Type B pancreatic cell (in vitro differentiated cells): ENCODE measurements around the gene BCL11B. TPM values are rescaled to one million over a fixed set of nuclear protein-coding genes. Genes with fewer than 3 reads are reported as not detected.

ENCODE experiments used
- DNase-seq: peaks from one replicate; pipeline ENCODE4 v3.0.0; 2021; ENCODE audit warnings: mixed read lengths; ENCODE audit not compliant: unreplicated experiment; ENCODE audit errors: extremely low spot score
- H3K27ac Mint-ChIP-seq: 2 replicates; pipeline ENCODE4 v1.8.0; 2021; ENCODE audit warnings: mild to moderate bottlenecking, mixed read lengths
- H3K27me3 Mint-ChIP-seq: 2 replicates; pipeline ENCODE4 v1.8.0; 2021; ENCODE audit warnings: mixed read lengths
- H3K36me3 Mint-ChIP-seq: 2 replicates; pipeline ENCODE4 v1.8.0; 2021; ENCODE audit warnings: mixed read lengths
- H3K4me1 Mint-ChIP-seq: one replicate; pipeline ENCODE4 v1.8.0; 2021; ENCODE audit warnings: mixed read lengths; ENCODE audit not compliant: unreplicated experiment
- H3K4me3 Mint-ChIP-seq: 2 replicates; pipeline ENCODE4 v1.8.0; 2021; ENCODE audit warnings: mild to moderate bottlenecking, mixed read lengths
- H3K9me3 Mint-ChIP-seq: 2 replicates; pipeline ENCODE4 v1.8.0; 2021; ENCODE audit warnings: mixed read lengths
- CTCF ChIP-seq: fragments of 200-600 bp; sonication (generic); conservative IDR thresholded peaks from 2 replicates; pipeline ENCODE4 v1.5.0; 2021; ENCODE audit warnings: antibody characterized with exemption, mild to moderate bottlenecking
- total RNA-seq: library from RNA; stranded (reverse); gene quantifications from 2 replicates; pipeline ENCODE4 v1.2.1, GENCODE V29; 2021; ENCODE audit warnings: low replicate concordance

Gene BCL11B
- total RNA-seq, 1 donor from 2014 or later, result 11.4 TPM

GRCh38 chr14:99179506-99179905 lies 92.5 kb downstream of the BCL11B start:
- Mint-ChIP-seq H3K27ac (peak overlapping the region; percentile 68), H3K27me3 (no peaks in the 10 kb centered on the region), H3K4me3 (no peak overlapping the region), H3K9me3 (no peaks in the 10 kb centered on the region), H3K36me3 (peaks cover 14% of the 10 kb centered on the region), H3K4me1 (peaks cover 33% of the 10 kb centered on the region)
- no peak for TF ChIP-seq CTCF
- DNase-seq, result no peak

- H3K27ac Mint-ChIP-seq, result peak overlapping the region; percentile 78
Observed at GRCh38 chr14:99177886-99178835, 93.8 kb downstream of the BCL11B start.

GRCh38 chr14:99177046-99177655 lies 94.8 kb downstream of the BCL11B start:
- DNase-seq, result no peak
- peaks cover 12% of the 10 kb centered on the region for H3K36me3 Mint-ChIP-seq
- no peaks in the 10 kb centered on the region for H3K9me3 Mint-ChIP-seq
- TF ChIP-seq CTCF, result no peak
- H3K4me1 Mint-ChIP-seq, result peaks cover 33% of the 10 kb centered on the region
- no peaks in the 10 kb centered on the region for H3K27me3 Mint-ChIP-seq
- H3K4me3 Mint-ChIP-seq, result no peak overlapping the region
- peak overlapping the region; percentile 78 for H3K27ac Mint-ChIP-seq

More at GRCh38 chr14:99177886-99178835, 93.8 kb downstream of the BCL11B start:
- Mint-ChIP-seq H3K27me3 (no peaks in the 10 kb centered on the region), H3K9me3 (no peaks in the 10 kb centered on the region), H3K36me3 (peaks cover 12% of the 10 kb centered on the region), H3K4me1 (peaks cover 33% of the 10 kb centered on the region), H3K4me3 (peak overlapping the region; percentile 28)
- no peak for TF ChIP-seq CTCF
- no peak for DNase-seq

- Mint-ChIP-seq H3K9me3 (no peaks in the 10 kb centered on the region), H3K36me3 (peaks cover 12% of the 10 kb centered on the region), H3K4me3 (no peak overlapping the region), H3K27me3 (no peaks in the 10 kb centered on the region), H3K4me1 (peaks cover 29% of the 10 kb centered on the region), H3K27ac (no peak overlapping the region)
- no peak for DNase-seq
- no peak for TF ChIP-seq CTCF
Observed at GRCh38 chr14:99176156-99176945, 95.6 kb downstream of the BCL11B start.

- TF ChIP-seq CTCF, result no peak
- Mint-ChIP-seq H3K4me1 (peaks cover 29% of the 10 kb centered on the region), H3K4me3 (no peak overlapping the region), H3K36me3 (peaks cover 12% of the 10 kb centered on the region), H3K9me3 (no peaks in the 10 kb centered on the region), H3K27ac (no peak overlapping the region), H3K27me3 (no peaks in the 10 kb centered on the region)
- no peak for DNase-seq
Observed at GRCh38 chr14:99175331-99176155, 96.5 kb downstream of the BCL11B start.
